ENCODE measurements around the gene MRPS31.

MRPS31 gene

GRCh38 chr13:40812102-40812501, 41.1 kb upstream of the MRPS31 start:
- Histone ChIP-seq H3K4me3 (ENCODE audit: insufficient read length, low read depth) (no peak overlapping the region), H3K36me3 (ENCODE audit: insufficient read depth, insufficient read length, low read length) (peaks cover 46% of the 10 kb centered on the region), H3K9me3 (ENCODE audit: insufficient read depth, low read length) (peaks cover 16% of the 10 kb centered on the region; the same call in 1 of the 2 replicates), H3K9ac (ENCODE audit: insufficient read length, low read depth) (no peak overlapping the region), H3K27me3 (ENCODE audit: insufficient read depth, insufficient read length) (no peaks in the 10 kb centered on the region), H3K4me1 (ENCODE audit: insufficient read depth, insufficient read length) (peaks cover 2% of the 10 kb centered on the region)
- no peak for DNase-seq (ENCODE audit: low read depth, low spot score)
- no peak for TF ChIP-seq ZNF274 (IDR thresholded peaks at IDR 0.05; ENCODE audit: low read depth, low read length)
- no peak for TF ChIP-seq YY1 (IDR thresholded peaks at IDR 0.05; ENCODE audit: insufficient read depth, insufficient read length)
- TF ChIP-seq SUZ12 (IDR thresholded peaks at IDR 0.05; ENCODE audit: extremely low read depth, insufficient read depth, insufficient read length) = no peak

GRCh38 chr13:40809471-40809870, 38.5 kb upstream of the MRPS31 start:
- peaks cover 63% of the 10 kb centered on the region for H3K36me3 ChIP-seq (ENCODE audit: insufficient read depth, insufficient read length, low read length)
- no peak overlapping the region for H3K9ac ChIP-seq (ENCODE audit: insufficient read length, low read depth)
- no peak overlapping the region for H3K4me3 ChIP-seq (ENCODE audit: insufficient read length, low read depth)
- TF ChIP-seq YY1 (IDR thresholded peaks at IDR 0.05; ENCODE audit: insufficient read depth, insufficient read length) (no peak), SUZ12 (IDR thresholded peaks at IDR 0.05; ENCODE audit: extremely low read depth, insufficient read depth, insufficient read length) (no peak), ZNF274 (IDR thresholded peaks at IDR 0.05; ENCODE audit: low read depth, low read length) (no peak)
- peaks cover 14% of the 10 kb centered on the region; the same call in 1 of the 2 replicates for H3K9me3 ChIP-seq (ENCODE audit: insufficient read depth, low read length)
- H3K4me1 ChIP-seq (ENCODE audit: insufficient read depth, insufficient read length) = peaks cover 2% of the 10 kb centered on the region
- DNase-seq (ENCODE audit: low read depth, low spot score) = no peak
- H3K27me3 ChIP-seq (ENCODE audit: insufficient read depth, insufficient read length) = no peaks in the 10 kb centered on the region

GRCh38 chr13:40806241-40806640, 35.3 kb upstream of the MRPS31 start:
- H3K4me1 ChIP-seq (ENCODE audit: insufficient read depth, insufficient read length) = no peaks in the 10 kb centered on the region
- H3K4me3 ChIP-seq (ENCODE audit: insufficient read length, low read depth) = no peak overlapping the region
- peaks cover 71% of the 10 kb centered on the region for H3K36me3 ChIP-seq (ENCODE audit: insufficient read depth, insufficient read length, low read length)
- no peaks in the 10 kb centered on the region for H3K9me3 ChIP-seq (ENCODE audit: insufficient read depth, low read length)
- no peak overlapping the region for H3K9ac ChIP-seq (ENCODE audit: insufficient read length, low read depth)
- no peaks in the 10 kb centered on the region for H3K27me3 ChIP-seq (ENCODE audit: insufficient read depth, insufficient read length)
- DNase-seq (ENCODE audit: low read depth, low spot score) = no peak
- no peak for TF ChIP-seq SUZ12 (IDR thresholded peaks at IDR 0.05; ENCODE audit: extremely low read depth, insufficient read depth, insufficient read length)
- TF ChIP-seq YY1 (IDR thresholded peaks at IDR 0.05; ENCODE audit: insufficient read depth, insufficient read length) = no peak
- no peak for TF ChIP-seq ZNF274 (IDR thresholded peaks at IDR 0.05; ENCODE audit: low read depth, low read length)

- TF ChIP-seq ZNF274 (IDR thresholded peaks at IDR 0.05; ENCODE audit: low read depth, low read length) (no peak), SUZ12 (IDR thresholded peaks at IDR 0.05; ENCODE audit: extremely low read depth, insufficient read depth, insufficient read length) (no peak), YY1 (IDR thresholded peaks at IDR 0.05; ENCODE audit: insufficient read depth, insufficient read length) (no peak)
- Histone ChIP-seq H3K9me3 (ENCODE audit: insufficient read depth, low read length) (no peaks in the 10 kb centered on the region), H3K4me3 (ENCODE audit: insufficient read length, low read depth) (no peak overlapping the region), H3K4me1 (ENCODE audit: insufficient read depth, insufficient read length) (no peaks in the 10 kb centered on the region), H3K27me3 (ENCODE audit: insufficient read depth, insufficient read length) (no peaks in the 10 kb centered on the region), H3K36me3 (ENCODE audit: insufficient read depth, insufficient read length, low read length) (peaks cover 75% of the 10 kb centered on the region), H3K9ac (ENCODE audit: insufficient read length, low read depth) (no peak overlapping the region)
- no peak for DNase-seq (ENCODE audit: low read depth, low spot score)
Measured at GRCh38 chr13:40803316-40803715, 32.3 kb upstream of the MRPS31 start.

- DNase-seq (ENCODE audit: low read depth, low spot score) = no peak
- no peak for TF ChIP-seq YY1 (IDR thresholded peaks at IDR 0.05; ENCODE audit: insufficient read depth, insufficient read length)
- TF ChIP-seq SUZ12 (IDR thresholded peaks at IDR 0.05; ENCODE audit: extremely low read depth, insufficient read depth, insufficient read length) = no peak
- TF ChIP-seq ZNF274 (IDR thresholded peaks at IDR 0.05; ENCODE audit: low read depth, low read length) = no peak
- Histone ChIP-seq H3K4me3 (ENCODE audit: insufficient read length, low read depth) (no peak overlapping the region), H3K27me3 (ENCODE audit: insufficient read depth, insufficient read length) (no peaks in the 10 kb centered on the region), H3K36me3 (ENCODE audit: insufficient read depth, insufficient read length, low read length) (peaks cover 68% of the 10 kb centered on the region), H3K9ac (ENCODE audit: insufficient read length, low read depth) (no peak overlapping the region), H3K4me1 (ENCODE audit: insufficient read depth, insufficient read length) (no peaks in the 10 kb centered on the region), H3K9me3 (ENCODE audit: insufficient read depth, low read length) (no peaks in the 10 kb centered on the region)
Measured at GRCh38 chr13:40801255-40802217, 30.5 kb upstream of the MRPS31 start.

- no peak for DNase-seq (ENCODE audit: low read depth, low spot score)
- no peak for TF ChIP-seq SUZ12 (IDR thresholded peaks at IDR 0.05; ENCODE audit: extremely low read depth, insufficient read depth, insufficient read length)
- no peak for TF ChIP-seq YY1 (IDR thresholded peaks at IDR 0.05; ENCODE audit: insufficient read depth, insufficient read length)
- no peak for TF ChIP-seq ZNF274 (IDR thresholded peaks at IDR 0.05; ENCODE audit: low read depth, low read length)
- peaks cover 71% of the 10 kb centered on the region for H3K36me3 ChIP-seq (ENCODE audit: insufficient read depth, insufficient read length, low read length)
- no peaks in the 10 kb centered on the region for H3K27me3 ChIP-seq (ENCODE audit: insufficient read depth, insufficient read length)
- no peak overlapping the region for H3K9ac ChIP-seq (ENCODE audit: insufficient read length, low read depth)
- H3K9me3 ChIP-seq (ENCODE audit: insufficient read depth, low read length) = no peaks in the 10 kb centered on the region
- H3K4me3 ChIP-seq (ENCODE audit: insufficient read length, low read depth) = no peak overlapping the region
- H3K4me1 ChIP-seq (ENCODE audit: insufficient read depth, insufficient read length) = no peaks in the 10 kb centered on the region
Measured at GRCh38 chr13:40800559-40800958, 29.6 kb upstream of the MRPS31 start.

GRCh38 chr13:40799508-40799907, 28.5 kb upstream of the MRPS31 start:
- no peaks in the 10 kb centered on the region for H3K9me3 ChIP-seq (ENCODE audit: insufficient read depth, low read length)
- H3K4me1 ChIP-seq (ENCODE audit: insufficient read depth, insufficient read length) = no peaks in the 10 kb centered on the region
- peaks cover 69% of the 10 kb centered on the region for H3K36me3 ChIP-seq (ENCODE audit: insufficient read depth, insufficient read length, low read length)
- no peak for TF ChIP-seq ZNF274 (IDR thresholded peaks at IDR 0.05; ENCODE audit: low read depth, low read length)
- no peak for TF ChIP-seq YY1 (IDR thresholded peaks at IDR 0.05; ENCODE audit: insufficient read depth, insufficient read length)
- TF ChIP-seq SUZ12 (IDR thresholded peaks at IDR 0.05; ENCODE audit: extremely low read depth, insufficient read depth, insufficient read length) = no peak
- DNase-seq (ENCODE audit: low read depth, low spot score) = no peak
- no peaks in the 10 kb centered on the region for H3K27me3 ChIP-seq (ENCODE audit: insufficient read depth, insufficient read length)
- H3K4me3 ChIP-seq (ENCODE audit: insufficient read length, low read depth) = no peak overlapping the region
- H3K9ac ChIP-seq (ENCODE audit: insufficient read length, low read depth) = no peak overlapping the region

All from NT2/D1 (cell line).